ENCODE measurements around the gene CEP290. TPM values are rescaled to one million over a fixed set of nuclear protein-coding genes. Genes with fewer than 3 reads are reported as not detected.

The CEP290 gene
- total and polyA plus RNA-seq, 7 donors, result 2.3 to 17.5 (median 14.1) TPM

GRCh38 chr12:88057994-88058718, 83.7 kb downstream of the CEP290 start:
- DNase-seq, result no peak
- Histone ChIP-seq H3K4me1 (peaks cover 0 to 11% (median 5%) of the 10 kb centered on the region in 4 donors), H3K27ac (peak overlapping the region in 2 of 4 donors; percentile 50 to 52), H3K36me3 (peaks cover 0 to 50% (median 5%) of the 10 kb centered on the region in 4 donors), H3K4me3 (no peak overlapping the region), H3K27me3 (no peaks in the 10 kb centered on the region), H3K9me3 (no peaks in the 10 kb centered on the region)
- 97% methylated on average over 4 of the region's 4 CpGs for WGBS, 2 donors
- TF ChIP-seq POLR2AphosphoS5 (IDR thresholded peaks at IDR 0.05) (peak in 1 of 4 donors; percentile 8), CTCF (IDR thresholded peaks at IDR 0.05) (no peak), EP300 (IDR thresholded peaks at IDR 0.05) (no peak)
- intact Hi-C loops (cut with DNase I), result no loop called here

GRCh38 chr12:88056571-88056970, 85.3 kb downstream of the CEP290 start:
- Histone ChIP-seq H3K27me3 (no peaks in the 10 kb centered on the region), H3K36me3 (peaks cover 0 to 52% (median 5%) of the 10 kb centered on the region in 4 donors), H3K4me3 (no peak overlapping the region), H3K4me1 (peaks cover 0 to 11% (median 5%) of the 10 kb centered on the region in 4 donors), H3K27ac (no peak overlapping the region), H3K9me3 (no peaks in the 10 kb centered on the region)
- intact Hi-C loops (cut with DNase I), result no loop called here
- 77 to 92% methylated on average over 2 of the region's 2 CpGs for WGBS, 2 donors
- DNase-seq, result no peak
- no peak for TF ChIP-seq POLR2A (IDR thresholded peaks at IDR 0.05)
- TF ChIP-seq POLR2AphosphoS5 (IDR thresholded peaks at IDR 0.05), result no peak
- TF ChIP-seq CTCF (IDR thresholded peaks at IDR 0.05), result no peak
- no peak for TF ChIP-seq EP300 (IDR thresholded peaks at IDR 0.05)

GRCh38 chr12:88052686-88053085, 89.2 kb downstream of the CEP290 start:
- H3K27ac ChIP-seq, result no peak overlapping the region
- H3K4me1 ChIP-seq, result peaks cover 0 to 11% (median 5%) of the 10 kb centered on the region in 4 donors
- intact Hi-C loops (cut with DNase I), result no loop called here
- DNase-seq, result no peak
- H3K27me3 ChIP-seq, result no peaks in the 10 kb centered on the region
- 89 to 94% methylated on average over 1 of the region's 1 CpG for WGBS, 2 donors
- no peak overlapping the region for H3K4me3 ChIP-seq
- H3K36me3 ChIP-seq, result peaks cover 0 to 63% (median 12%) of the 10 kb centered on the region in 4 donors
- no peaks in the 10 kb centered on the region for H3K9me3 ChIP-seq
- TF ChIP-seq POLR2AphosphoS5 (IDR thresholded peaks at IDR 0.05), result no peak
- no peak for TF ChIP-seq EP300 (IDR thresholded peaks at IDR 0.05)
- TF ChIP-seq POLR2A (IDR thresholded peaks at IDR 0.05), result no peak
- TF ChIP-seq CTCF (IDR thresholded peaks at IDR 0.05), result no peak

- Histone ChIP-seq H3K4me3 (no peak overlapping the region), H3K27ac (no peak overlapping the region), H3K9me3 (no peaks in the 10 kb centered on the region), H3K36me3 (peaks cover 0 to 56% (median 28%) of the 10 kb centered on the region in 4 donors), H3K4me1 (peaks cover 0 to 3% (median 0%) of the 10 kb centered on the region in 4 donors), H3K27me3 (no peaks in the 10 kb centered on the region)
- 94 to 96% methylated on average over 5 of the region's 5 CpGs for WGBS, 2 donors
- TF ChIP-seq EP300 (IDR thresholded peaks at IDR 0.05) (no peak), POLR2AphosphoS5 (IDR thresholded peaks at IDR 0.05) (no peak), POLR2A (IDR thresholded peaks at IDR 0.05) (no peak), CTCF (IDR thresholded peaks at IDR 0.05) (no peak)
- DNase-seq, result no peak
- intact Hi-C loops (cut with DNase I), result no loop called here
These were observed 97.9 kb downstream of the CEP290 start for GRCh38 chr12:88044035-88044434.
